ENCODE results near the gene MOCS1.

GRCh38 chr6:39933669-39934130 lies 562 bp downstream of the MOCS1 start:
- TF ChIP-seq CTCF (IDR thresholded peaks at IDR 0.05 in 4 of 5, conservative IDR thresholded peaks at IDR 0.05 in 1 of 5) (no peak), POLR2A (IDR thresholded peaks at IDR 0.05) (no peak)
